ACHN (cell line): ENCODE measurements around the gene CGB3.
"Not testable (repeated sequence)": the region's sequence is repeated elsewhere in the genome, so short reads cannot be mapped to it uniquely, and the experiment has no call there.

ENCODE experiments used
- DNase-seq: peaks from one replicate; pipeline ENCODE4 v3.0.0-alpha.2; 2015
- in situ Hi-C: cut with HindIII; loops from 2 replicates; pipeline ENCODE4 v1.10.0; 2017; ENCODE audit warnings: low sequenced_read_pairs, low pct_ligation_motif_present, low pct_unique_long_range_greater_than_20kb

Gene CGB3

GRCh38 chr19:49049011-49049410, 24.9 kb upstream of the CGB3 start, which contains the start of gene CGB8:
Gene CGB8, minus strand, starts transcription at chr19:49049111. Its CDS starts 372 bp downstream, at chr19:49048739.
- DNase-seq, in situ Hi-C loops: not testable (repeated sequence)

GRCh38 chr19:49043548-49043947, 19.4 kb upstream of the CGB3 start, which contains the start of gene CGB5:
Gene CGB5, plus strand, starts transcription at chr19:49043848. Its CDS starts 362 bp downstream, at chr19:49044210.
- DNase-seq, in situ Hi-C loops: not testable (repeated sequence)

DNA sequence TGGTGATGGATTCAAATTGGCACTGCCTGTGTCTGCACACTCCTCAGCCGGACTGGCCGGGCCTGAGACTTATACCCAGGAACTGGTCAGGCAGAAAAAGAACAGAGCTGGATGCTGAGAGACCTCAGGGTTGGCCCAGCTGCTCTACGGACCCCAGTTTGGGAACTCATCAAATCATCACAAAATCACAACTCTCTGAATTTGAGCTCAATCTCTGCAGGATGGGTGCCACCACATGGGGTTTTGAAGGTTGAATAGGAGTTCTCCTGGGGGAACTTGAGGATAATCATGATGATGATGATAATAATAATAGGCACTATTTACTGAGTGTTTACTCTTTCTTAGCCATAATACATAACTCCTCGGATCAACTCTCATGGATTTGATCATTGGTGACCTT, 18.5 kb upstream of the CGB3 start:
- in situ Hi-C loops, DNase-seq: not testable (repeated sequence)

- in situ Hi-C loops = no loop called here
- peak; percentile 37 for DNase-seq
These were observed 18.0 kb upstream of the CGB3 start for GRCh38 chr19:49042177-49042576.

DNA sequence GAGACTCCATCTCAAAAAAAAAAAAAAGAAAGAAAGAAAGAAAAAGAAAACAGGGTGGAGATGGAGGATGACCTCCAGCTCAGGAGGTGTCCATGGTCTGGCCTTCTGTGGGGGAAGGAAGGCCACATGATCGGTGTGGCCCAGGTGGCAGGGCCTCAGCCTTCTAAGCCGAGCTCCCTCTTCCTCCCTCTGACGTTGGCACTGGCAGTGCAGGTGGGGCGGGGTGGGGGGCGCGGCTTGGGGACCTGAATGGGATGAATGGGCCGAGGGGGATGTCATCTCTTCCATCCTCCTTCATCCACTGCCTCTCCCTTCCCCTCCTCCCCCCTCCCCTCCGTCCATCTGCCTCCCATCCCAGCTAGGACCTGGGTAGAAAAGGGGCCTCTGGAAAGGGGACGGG, 15.6 kb upstream of the CGB3 start:
- DNase-seq, in situ Hi-C loops: not testable (repeated sequence)

DNA sequence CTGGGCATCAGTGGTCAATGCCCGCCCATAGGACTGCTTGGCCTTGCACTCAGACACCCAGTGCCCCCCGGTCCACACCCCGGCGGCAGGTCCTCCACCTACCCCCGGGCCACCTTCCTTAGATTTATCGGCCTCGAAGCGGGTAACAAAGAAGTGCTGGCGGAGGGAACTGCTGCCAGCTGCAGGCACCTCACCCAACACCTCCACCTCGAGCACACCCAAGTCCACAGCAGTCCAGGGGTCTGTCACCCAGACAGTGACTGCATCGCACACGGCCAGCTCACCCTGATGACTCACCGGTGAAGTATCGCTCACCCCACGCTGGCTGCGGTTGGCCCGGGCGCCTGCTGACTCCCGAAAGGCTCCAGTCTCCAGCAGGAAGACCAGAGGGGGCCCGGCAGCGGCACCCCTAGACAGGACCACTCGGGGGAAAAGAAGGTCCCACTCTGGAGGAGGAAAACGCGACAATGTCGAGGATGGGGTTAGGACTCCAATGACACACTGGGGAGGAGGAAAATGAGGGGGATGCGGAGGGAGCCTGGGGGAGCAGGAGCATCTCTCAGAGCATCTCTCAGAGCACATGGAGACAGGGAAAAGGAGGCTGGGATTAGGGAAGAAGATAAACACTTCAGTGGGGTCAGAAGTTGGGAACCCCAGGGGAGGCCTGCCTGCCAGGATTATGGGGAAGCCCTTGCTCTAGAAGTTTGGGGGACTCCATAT, 14.6 kb upstream of the CGB3 start:
- in situ Hi-C loops = not testable (repeated sequence)
- peak; percentile 77 for DNase-seq

DNA sequence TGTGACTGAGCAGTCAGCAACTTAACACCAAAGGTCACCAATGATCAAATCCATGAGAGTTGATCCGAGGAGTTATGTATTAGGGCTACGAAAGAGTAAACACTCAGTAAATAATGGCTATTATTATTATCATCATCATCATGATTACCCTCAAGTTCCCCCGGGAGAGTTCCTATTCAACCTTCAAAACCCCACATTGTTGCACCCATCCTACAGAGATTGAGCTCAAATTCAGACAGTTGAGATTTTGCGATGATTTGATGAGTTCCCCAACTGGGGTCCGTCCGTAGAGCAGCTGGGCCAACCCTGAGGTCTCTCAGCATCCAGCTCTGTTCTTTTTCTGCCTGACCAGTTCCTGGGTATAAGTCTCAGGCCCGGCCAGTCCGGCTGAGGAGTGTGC, 14.0 kb upstream of the CGB3 start:
- DNase-seq, in situ Hi-C loops: not testable (repeated sequence)

- in situ Hi-C loops = not testable (repeated sequence)
- peak; percentile 19 for DNase-seq
These were observed 12.7 kb upstream of the CGB3 start, which contains the start of gene CGB1 for GRCh38 chr19:49036815-49037214. Gene CGB1, minus strand, starts transcription at chr19:49036895. Its CDS starts 184 bp downstream, at chr19:49036711.

- DNase-seq, in situ Hi-C loops: not testable (repeated sequence)
These were observed 7.6 kb upstream of the CGB3 start, which contains the start of gene CGB2 for GRCh38 chr19:49031642-49032301. Gene CGB2, plus strand, starts transcription at chr19:49031890. Its CDS starts 206 bp downstream, at chr19:49032096.

DNA sequence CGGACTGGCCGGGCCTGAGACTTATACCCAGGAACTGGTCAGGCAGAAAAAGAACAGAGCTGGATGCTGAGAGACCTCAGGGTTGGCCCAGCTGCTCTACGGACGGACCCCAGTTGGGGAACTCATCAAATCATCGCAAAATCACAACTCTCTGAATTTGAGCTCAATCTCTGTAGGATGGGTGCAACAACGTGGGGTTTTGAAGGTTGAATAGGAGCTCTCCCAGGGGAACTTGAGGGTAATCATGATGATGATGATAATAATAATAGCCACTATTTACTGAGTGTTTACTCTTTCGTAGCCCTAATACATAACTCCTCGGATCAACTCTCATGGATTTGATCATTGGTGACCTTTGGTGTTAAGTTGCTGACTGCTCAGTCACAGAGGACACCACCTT, 6.2 kb upstream of the CGB3 start:
- DNase-seq, in situ Hi-C loops: not testable (repeated sequence)

GRCh38 chr19:49029749-49030148, 5.6 kb upstream of the CGB3 start:
- DNase-seq = peak; percentile 14
- in situ Hi-C loops = not testable (repeated sequence)

- DNase-seq, in situ Hi-C loops: not testable (repeated sequence)
These were observed 4.6 kb upstream of the CGB3 start for GRCh38 chr19:49028686-49029085.

- in situ Hi-C loops, DNase-seq: not testable (repeated sequence)
These were observed 1.5 kb upstream of the CGB3 start for GRCh38 chr19:49025599-49025998.

GRCh38 chr19:49025088-49025487, 955 bp upstream of the CGB3 start:
- in situ Hi-C loops, DNase-seq: not testable (repeated sequence)

GRCh38 chr19:49022116-49022515, 2.0 kb downstream of the CGB3 start:
- in situ Hi-C loops = no loop called here
- DNase-seq = no peak

GRCh38 chr19:49020931-49021895, 2.9 kb downstream of the CGB3 start:
- in situ Hi-C loops = no loop called here
- DNase-seq = peak; percentile 18

DNA sequence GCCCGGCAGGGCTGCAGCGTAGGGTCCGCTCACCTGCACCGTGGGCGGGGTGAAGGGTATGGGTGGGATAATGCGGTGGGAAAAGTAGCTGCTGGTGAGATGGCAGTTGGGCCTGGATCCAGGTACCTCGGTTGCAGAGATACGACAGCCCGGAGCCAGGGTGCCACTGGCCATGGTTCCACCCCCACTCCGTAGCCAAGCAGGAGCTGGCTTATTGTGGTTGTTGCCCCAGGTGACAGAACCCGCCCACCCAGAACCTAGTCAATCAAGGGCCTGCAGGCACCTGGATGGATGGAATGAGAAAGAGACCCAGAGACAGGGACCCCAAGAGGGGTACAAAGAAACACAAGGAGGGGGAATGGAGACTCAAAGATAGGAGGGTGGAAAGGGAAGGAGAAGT, 3.8 kb downstream of the CGB3 start:
- DNase-seq = no peak
- in situ Hi-C loops = no loop called here

- in situ Hi-C loops = no loop called here
- peak; percentile 77 for DNase-seq
These were observed 4.7 kb downstream of the CGB3 start for GRCh38 chr19:49019242-49019932.
